ENCODE results near the gene USP1.

USP1 gene

DNA sequence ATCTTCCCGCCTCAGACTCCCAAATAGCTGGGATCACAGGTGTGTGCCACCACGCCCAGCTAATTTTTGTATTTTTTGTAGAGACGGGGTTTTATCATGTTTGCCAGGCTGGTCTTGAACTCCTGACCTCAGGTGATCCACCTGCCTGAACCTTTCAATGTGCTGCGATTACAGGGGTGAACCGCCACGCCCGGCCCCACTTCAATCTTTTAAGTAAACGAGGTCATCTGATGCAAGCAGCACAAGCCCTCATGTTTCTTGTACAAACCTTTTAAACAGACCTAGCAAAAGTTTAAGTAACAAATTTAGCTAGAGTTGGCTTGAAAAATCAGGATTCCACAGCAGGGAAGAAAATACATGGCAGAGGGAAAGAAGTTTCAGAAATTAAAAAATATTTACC lies 21.2 kb upstream of the USP1 start:
- no peak for TF ChIP-seq CTCF (IDR thresholded peaks at IDR 0.05)

- no peak for TF ChIP-seq CTCF (IDR thresholded peaks at IDR 0.05)
Measured at GRCh38 chr1:62417351-62417999, 19.4 kb upstream of the USP1 start.

DNA sequence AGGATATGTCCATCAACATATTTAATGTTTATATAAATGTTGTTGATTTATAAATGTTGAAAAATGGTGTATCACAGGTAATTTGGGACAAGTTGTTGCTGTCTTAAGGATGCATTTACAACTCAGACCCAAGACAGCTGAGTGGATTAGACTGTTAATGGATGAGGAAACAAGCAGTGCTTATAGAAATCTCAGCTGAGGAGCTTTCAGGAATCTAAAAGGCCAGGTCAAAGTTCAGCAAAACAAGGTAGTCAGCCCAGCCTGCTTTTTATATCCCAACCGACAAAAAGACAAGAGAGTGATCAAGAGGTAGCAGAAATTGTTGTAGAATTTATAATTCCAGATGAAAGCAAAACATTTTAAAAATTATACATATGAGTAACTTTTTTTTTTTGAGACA lies 16.6 kb upstream of the USP1 start:
- TF ChIP-seq CTCF (IDR thresholded peaks at IDR 0.05) = no peak

DNA sequence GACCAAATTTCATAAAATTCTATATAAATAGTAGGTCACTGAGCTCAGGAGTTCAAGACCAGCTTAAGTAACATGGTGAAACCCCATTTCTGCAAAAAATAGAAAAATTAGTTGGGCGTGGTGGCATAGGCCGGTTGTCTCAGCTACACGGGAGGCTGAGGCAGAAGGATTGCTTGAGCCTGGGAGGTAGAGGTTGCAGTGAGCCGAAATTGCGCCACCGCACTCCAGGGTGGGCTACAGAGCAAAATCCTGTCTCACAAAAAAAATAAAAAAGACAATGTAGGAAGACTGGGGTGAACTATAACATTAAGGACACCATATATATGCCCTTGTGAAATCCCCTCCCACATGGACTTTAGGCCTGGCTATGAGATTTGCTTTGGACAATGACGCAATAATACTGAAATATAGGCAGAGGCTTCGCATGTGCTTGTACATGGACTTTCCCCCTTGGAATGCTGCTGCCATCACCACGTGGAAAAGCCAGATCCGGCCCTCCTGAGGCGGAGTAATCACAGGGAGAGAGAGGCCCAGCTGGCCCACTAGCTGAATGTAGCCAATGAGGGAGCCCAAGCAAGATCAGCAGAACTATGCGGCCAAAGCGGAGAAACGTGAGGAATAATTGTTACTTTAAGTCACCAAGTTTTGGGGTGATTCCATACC lies 13.1 kb upstream of the USP1 start:
- no peak for TF ChIP-seq CTCF (IDR thresholded peaks at IDR 0.05)

DNA sequence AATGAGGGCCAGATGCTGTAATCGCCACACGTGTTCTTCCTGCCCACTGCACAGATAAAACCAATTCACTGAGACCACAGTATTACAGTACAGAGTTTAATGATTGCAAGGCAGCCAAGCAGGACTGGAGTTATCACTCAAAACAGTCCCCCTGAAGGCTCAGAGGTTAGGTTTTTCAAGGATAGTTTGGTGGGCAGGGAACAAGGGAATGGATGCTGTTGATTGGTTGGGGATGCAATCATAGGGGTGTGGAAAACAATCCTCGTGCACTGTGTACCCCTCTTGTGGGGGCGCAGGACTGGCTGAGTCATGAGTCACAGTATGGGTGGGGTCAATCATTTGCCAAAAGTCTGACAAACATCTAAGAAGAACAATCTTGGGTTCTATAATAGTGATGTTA lies 12.4 kb upstream of the USP1 start:
- TF ChIP-seq CTCF (IDR thresholded peaks at IDR 0.05) = no peak

- TF ChIP-seq CTCF (IDR thresholded peaks at IDR 0.05) = no peak
Measured at GRCh38 chr1:62425041-62425440, 11.8 kb upstream of the USP1 start.

GRCh38 chr1:62426237-62426636 lies 10.6 kb upstream of the USP1 start:
- TF ChIP-seq CTCF (IDR thresholded peaks at IDR 0.05) = no peak

All from LNCAP (cell line).